GM15510 (cell line): ENCODE measurements around the gene CUL2.

Experiments used
- POLR2A ChIP-seq: IDR thresholded peaks from 3 replicates; pipeline ENCODE4 v1.6.1; 2011; ENCODE audit warnings: borderline replicate concordance; ENCODE audit not compliant: insufficient read length; ENCODE audit errors: extremely low read depth

The CUL2 gene

GRCh38 chr10:35004651-35005050 is 85.5 kb downstream of the CUL2 start:
- no peak for TF ChIP-seq POLR2A

GRCh38 chr10:35003906-35004305 is 86.2 kb downstream of the CUL2 start:
- no peak for TF ChIP-seq POLR2A

- TF ChIP-seq POLR2A = no peak
These were observed 89.2 kb downstream of the CUL2 start for GRCh38 chr10:35000936-35001335.

GRCh38 chr10:34999532-34999931 is 90.6 kb downstream of the CUL2 start:
- TF ChIP-seq POLR2A = no peak

- TF ChIP-seq POLR2A = no peak
These were observed 91.2 kb downstream of the CUL2 start for GRCh38 chr10:34998940-34999339.

- no peak for TF ChIP-seq POLR2A
These were observed 93.3 kb downstream of the CUL2 start for GRCh38 chr10:34996843-34997242.

GRCh38 chr10:34995925-34996324 is 94.2 kb downstream of the CUL2 start:
- no peak for TF ChIP-seq POLR2A

- TF ChIP-seq POLR2A = no peak
These were observed 95.5 kb downstream of the CUL2 start for GRCh38 chr10:34994565-34995142.

- no peak for TF ChIP-seq POLR2A
These were observed 96.4 kb downstream of the CUL2 start for GRCh38 chr10:34993782-34994181.

GRCh38 chr10:34988397-34989067 is 101.6 kb downstream of the CUL2 start:
- TF ChIP-seq POLR2A = no peak

- no peak for TF ChIP-seq POLR2A
These were observed 104.3 kb downstream of the CUL2 start for GRCh38 chr10:34985823-34986222.

- no peak for TF ChIP-seq POLR2A
These were observed 105.0 kb downstream of the CUL2 start for GRCh38 chr10:34985146-34985545.

GRCh38 chr10:34981844-34982243 is 108.3 kb downstream of the CUL2 start:
- no peak for TF ChIP-seq POLR2A

GRCh38 chr10:34979938-34980337 is 110.2 kb downstream of the CUL2 start:
- TF ChIP-seq POLR2A = no peak

GRCh38 chr10:34978080-34978479 is 112.1 kb downstream of the CUL2 start:
- TF ChIP-seq POLR2A = no peak

GRCh38 chr10:34969171-34969570 is 121.0 kb downstream of the CUL2 start:
- TF ChIP-seq POLR2A = no peak
